ENCODE measurements around the gene ST6GALNAC4.

GRCh38 chr9:127858041-127858512 lies 58.8 kb downstream of the ST6GALNAC4 start:
- TF ChIP-seq TAF1 (IDR thresholded peaks at IDR 0.05; ENCODE audit: low read depth, low read length) (no peak), POLR2AphosphoS5 (IDR thresholded peaks at IDR 0.05; ENCODE audit: low read depth, low read length) (no peak)
